ENCODE data around the gene ZNF493. TPM values are rescaled to one million over a fixed set of nuclear protein-coding genes. Genes with fewer than 3 reads are reported as not detected.

The ZNF493 gene
- total RNA-seq, result 10 to 100 TPM; 27.5 to 34.6 TPM
- 10 to 100 TPM in 1 of 2 donors, 1 to 10 TPM in 1; 1.9 to 10.7 TPM for polyA plus RNA-seq
- long read RNA-seq, donor 1, transcript ZNF493-208 (1 exons, 1,769 nt), result major isoform, 9 of 11 reads
- long read RNA-seq, donor 1, partial matches to known transcripts, result 0 of 11 reads
- long read RNA-seq, donor 1, other reads (novel, unspliced or antisense), result 0 of 11 reads
- long read RNA-seq, donor 2, transcript ZNF493-208 (1 exons, 1,769 nt), result major isoform, 8 of 13 reads
- long read RNA-seq, donor 2, partial matches to known transcripts, result 1 of 13 reads
- long read RNA-seq, donor 2, other reads (novel, unspliced or antisense), result 4 of 13 reads

DNA sequence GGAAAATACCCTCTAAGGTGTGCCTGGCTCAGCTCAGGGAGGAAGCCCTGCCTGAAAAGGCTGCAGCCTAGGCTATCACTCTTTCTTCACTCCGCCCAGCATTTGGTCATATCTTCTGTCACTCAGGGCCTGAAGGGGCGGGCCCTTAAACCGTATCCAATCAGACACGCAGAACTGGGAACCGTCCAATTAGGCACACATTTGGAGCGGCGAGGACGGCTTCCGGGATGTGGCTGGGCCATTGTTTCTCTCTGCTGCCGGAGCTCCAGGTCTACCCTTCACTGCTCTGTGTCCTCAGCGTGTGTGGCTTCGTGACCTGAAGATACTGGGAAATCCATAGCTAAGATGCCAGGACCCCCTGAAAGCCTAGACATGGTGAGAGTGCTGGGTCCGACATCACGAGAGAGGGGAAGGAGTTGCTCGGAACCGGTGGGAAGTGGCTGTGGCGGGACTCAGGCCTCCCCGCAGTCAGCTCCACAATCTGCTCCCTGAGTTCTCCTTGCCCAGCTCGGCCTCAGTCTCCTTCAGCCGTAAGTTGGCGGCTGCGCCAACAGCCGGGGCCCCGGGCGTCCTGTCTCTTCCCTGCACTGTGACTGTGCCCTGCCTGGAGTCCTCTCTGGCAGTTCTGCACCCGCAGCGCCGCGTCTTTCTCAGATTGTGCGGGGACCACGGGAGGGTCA, at the start of gene ZNF493:
TSS of gene ZNF493 (plus strand) at position 241 of the 680 bp plus-strand sequence. CDS start at position 346, 105 bp downstream.
- Histone ChIP-seq H3K9me3 (ENCODE audit: control insufficient read depth, low read length) (no peaks in the 10 kb centered on the region), H3K4me1 (ENCODE audit: control insufficient read depth in 1 of 2, insufficient read depth in 2 of 2, low read length in 2 of 2) (peaks cover 0 to 8% of the 10 kb centered on the region in 2 donors), H3K36me3 (ENCODE audit: control insufficient read depth in 1 of 2, insufficient read depth in 2 of 2, low read length in 1 of 2) (no peaks in the 10 kb centered on the region), H3K4me3 (ENCODE audit: low read length in 2 of 2) (peak within 1 kb of the TSS; percentile 35 to 55), H3K27me3 (ENCODE audit: control insufficient read depth in 1 of 2, insufficient read depth in 2 of 2, low read length in 1 of 2) (no peaks in the 10 kb centered on the region), H3K27ac (ENCODE audit: low read depth in 1 of 2, low read length in 2 of 2) (peak within 1 kb of the TSS in 1 of 2 donors; percentile 90)
- WGBS, 2 donors, result 0% methylated on average over 31 of the region's 31 CpGs
- intact Hi-C loops (cut with DNase I), result loop anchor here in 1 of 2 donors (10.0 kb wide), 1 partner anchor 72 kb away; the partner anchor contains the start of gene ZNF708
- peak; percentile 95 to 96 for DNase-seq
- peak; percentile 100 for ATAC-seq (ENCODE audit: low FRiP score)

DNA sequence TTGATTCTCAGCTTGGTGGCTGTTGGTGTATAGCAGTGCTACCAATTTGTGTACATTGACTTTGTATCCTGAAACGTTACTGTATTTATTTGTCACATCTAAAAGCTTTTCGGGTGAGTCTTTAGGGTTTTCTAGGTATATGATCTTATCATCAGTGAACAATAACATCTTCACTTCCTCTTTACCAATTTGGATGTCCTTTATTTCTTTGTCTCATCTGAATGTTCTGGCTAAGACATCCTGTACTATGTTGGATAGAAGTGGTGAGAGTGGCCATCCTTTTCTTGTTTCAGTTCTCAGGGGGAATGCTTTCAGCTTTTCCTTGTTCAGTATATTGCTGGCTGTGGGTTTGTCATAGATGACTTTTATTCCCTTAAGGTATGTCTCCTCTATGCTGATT, 44.1 kb upstream of the ZNF493 start:
- intact Hi-C loops (cut with DNase I), result no loop called here
- Histone ChIP-seq H3K36me3 (ENCODE audit: control insufficient read depth in 1 of 2, insufficient read depth in 2 of 2, low read length in 1 of 2) (no peaks in the 10 kb centered on the region), H3K9me3 (ENCODE audit: control insufficient read depth, low read length) (peaks cover 4% of the 10 kb centered on the region), H3K27me3 (ENCODE audit: control insufficient read depth in 1 of 2, insufficient read depth in 2 of 2, low read length in 1 of 2) (no peaks in the 10 kb centered on the region), H3K4me1 (ENCODE audit: control insufficient read depth in 1 of 2, insufficient read depth in 2 of 2, low read length in 2 of 2) (no peaks in the 10 kb centered on the region), H3K4me3 (ENCODE audit: low read length in 2 of 2) (no peak overlapping the region), H3K27ac (ENCODE audit: low read depth in 1 of 2, low read length in 2 of 2) (no peak overlapping the region)
- ATAC-seq (ENCODE audit: low FRiP score), result no peak
- DNase-seq, result no peak
- 43 to 70% methylated on average over 2 of the region's 2 CpGs for WGBS, 2 donors

DNA sequence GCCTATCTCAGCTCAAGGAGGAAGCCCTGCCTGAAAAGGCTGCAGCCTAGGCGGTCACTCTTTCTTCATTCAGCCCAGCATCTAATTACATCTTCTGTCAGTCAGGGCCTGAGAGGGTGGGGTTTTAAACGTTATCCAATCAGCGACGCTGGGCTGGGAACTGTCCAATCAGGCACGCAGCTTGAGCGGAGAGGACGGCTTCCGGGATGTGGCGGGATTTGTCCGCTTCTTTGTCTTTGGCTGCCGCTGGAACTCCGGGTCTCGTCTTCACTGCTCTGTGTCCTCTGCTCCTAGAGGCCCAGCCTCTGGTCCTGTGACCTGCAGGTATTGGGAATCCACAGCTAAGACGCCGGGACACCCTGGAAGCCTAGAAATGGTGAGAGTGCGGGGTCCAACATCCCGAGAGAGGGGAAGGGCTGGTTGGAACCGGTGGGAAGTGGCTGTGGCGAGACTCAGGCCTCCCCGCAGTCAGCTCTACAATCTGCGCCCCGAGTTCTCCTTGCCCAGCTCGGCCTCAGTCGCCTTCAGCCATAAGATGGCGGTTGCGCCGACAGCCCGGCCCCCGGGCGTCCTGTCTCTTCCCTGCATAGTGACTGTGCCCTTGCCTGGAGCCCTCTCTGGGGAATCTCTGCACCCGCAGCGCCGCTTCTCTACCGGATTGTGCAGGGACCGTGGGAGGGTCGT, 38.0 kb upstream of the ZNF493 start, which contains the start of gene ZNF738:
TSS of gene ZNF738 (plus strand) at position 233 of the 684 bp plus-strand sequence. CDS start at position 374, 141 bp downstream.
- Histone ChIP-seq H3K27me3 (ENCODE audit: control insufficient read depth in 1 of 2, insufficient read depth in 2 of 2, low read length in 1 of 2) (no peaks in the 10 kb centered on the region), H3K9me3 (ENCODE audit: control insufficient read depth, low read length) (no peaks in the 10 kb centered on the region), H3K36me3 (ENCODE audit: control insufficient read depth in 1 of 2, insufficient read depth in 2 of 2, low read length in 1 of 2) (no peaks in the 10 kb centered on the region), H3K4me1 (ENCODE audit: control insufficient read depth in 1 of 2, insufficient read depth in 2 of 2, low read length in 2 of 2) (no peaks in the 10 kb centered on the region), H3K4me3 (ENCODE audit: low read length in 2 of 2) (peak within 1 kb of the TSS; percentile 72 to 81), H3K27ac (ENCODE audit: low read depth in 1 of 2, low read length in 2 of 2) (peak within 1 kb of the TSS in 1 of 2 donors; percentile 77)
- DNase-seq (peak; percentile 96), ATAC-seq (ENCODE audit: low FRiP score) (peak; percentile 98)
- 0% methylated on average over 36 of the region's 36 CpGs for WGBS, 2 donors
- intact Hi-C loops (cut with DNase I), result loop anchor here (2.0 kb wide), 2 partner anchors 30 to 32 kb away; partner anchors contain the start of gene ZNF708 (in 1 of the 2)

DNA sequence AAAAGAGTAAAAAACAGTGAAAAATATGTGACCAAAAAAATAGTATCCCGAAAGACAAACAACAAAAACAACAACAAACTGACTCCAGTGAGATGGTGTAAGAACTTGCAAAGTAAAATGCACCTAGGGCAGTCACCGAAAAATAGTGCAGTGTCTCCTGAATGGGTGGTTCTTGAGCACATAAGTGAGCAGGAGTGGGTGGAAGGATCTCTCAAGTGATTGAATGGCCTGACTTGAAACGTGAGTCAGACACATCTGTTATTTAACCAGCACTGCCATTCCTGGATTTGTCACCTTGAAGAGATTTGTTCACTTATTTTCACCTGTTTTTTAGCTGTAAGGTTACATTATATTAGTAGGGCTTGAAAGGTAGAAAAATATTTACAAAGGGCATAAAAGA, 34.6 kb upstream of the ZNF493 start:
- WGBS, 2 donors, result 84 to 90% methylated on average over 3 of the region's 3 CpGs
- DNase-seq (no peak), ATAC-seq (ENCODE audit: low FRiP score) (no peak)
- Histone ChIP-seq H3K9me3 (ENCODE audit: control insufficient read depth, low read length) (no peaks in the 10 kb centered on the region), H3K27ac (ENCODE audit: low read depth in 1 of 2, low read length in 2 of 2) (no peak overlapping the region), H3K4me3 (ENCODE audit: low read length in 2 of 2) (no peak overlapping the region), H3K27me3 (ENCODE audit: control insufficient read depth in 1 of 2, insufficient read depth in 2 of 2, low read length in 1 of 2) (no peaks in the 10 kb centered on the region), H3K4me1 (ENCODE audit: control insufficient read depth in 1 of 2, insufficient read depth in 2 of 2, low read length in 2 of 2) (no peaks in the 10 kb centered on the region), H3K36me3 (ENCODE audit: control insufficient read depth in 1 of 2, insufficient read depth in 2 of 2, low read length in 1 of 2) (no peaks in the 10 kb centered on the region)
- intact Hi-C loops (cut with DNase I), result no loop called here

DNA sequence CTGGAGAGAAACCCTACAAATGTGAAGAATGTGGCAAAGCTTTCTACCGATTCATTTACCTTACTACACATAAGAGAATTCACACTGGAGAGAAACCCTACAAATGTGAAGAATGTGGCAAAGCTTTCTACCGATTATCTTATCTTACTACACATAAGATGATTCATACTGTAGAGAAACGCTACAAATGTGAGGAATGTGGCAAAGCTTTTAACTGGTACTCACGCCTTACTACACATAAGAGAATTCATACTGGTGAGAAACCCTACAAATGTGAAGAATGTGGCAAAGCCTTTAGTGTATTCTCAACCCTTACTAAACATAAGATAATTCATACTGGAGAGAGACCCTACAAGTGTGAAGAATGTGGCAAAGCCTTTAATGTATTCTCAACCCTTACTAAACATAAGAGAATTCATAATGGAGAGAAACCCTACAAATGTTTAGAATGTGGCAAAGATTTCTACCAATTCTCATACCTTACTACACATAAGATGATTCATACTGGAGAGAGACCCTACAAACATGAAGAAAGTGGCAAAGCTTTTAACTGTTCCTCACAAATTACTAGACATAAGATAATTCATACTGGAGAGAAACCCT, 12.9 kb upstream of the ZNF493 start:
- peaks cover 3% of the 10 kb centered on the region for H3K9me3 ChIP-seq (ENCODE audit: control insufficient read depth, low read length)
- ATAC-seq (ENCODE audit: low FRiP score) (no peak), DNase-seq (no peak)
- H3K27ac ChIP-seq (ENCODE audit: low read depth in 1 of 2, low read length in 2 of 2), result no peak overlapping the region
- no peaks in the 10 kb centered on the region for H3K27me3 ChIP-seq (ENCODE audit: control insufficient read depth in 1 of 2, insufficient read depth in 2 of 2, low read length in 1 of 2)
- intact Hi-C loops (cut with DNase I), result no loop called here
- no peak overlapping the region for H3K4me3 ChIP-seq (ENCODE audit: low read length in 2 of 2)
- H3K36me3 ChIP-seq (ENCODE audit: control insufficient read depth in 1 of 2, insufficient read depth in 2 of 2, low read length in 1 of 2), result peaks cover 0 to 3% of the 10 kb centered on the region in 2 donors
- H3K4me1 ChIP-seq (ENCODE audit: control insufficient read depth in 1 of 2, insufficient read depth in 2 of 2, low read length in 2 of 2), result no peaks in the 10 kb centered on the region
- 98 to 100% methylated on average over 4 of the region's 4 CpGs for WGBS, 2 donors

DNA sequence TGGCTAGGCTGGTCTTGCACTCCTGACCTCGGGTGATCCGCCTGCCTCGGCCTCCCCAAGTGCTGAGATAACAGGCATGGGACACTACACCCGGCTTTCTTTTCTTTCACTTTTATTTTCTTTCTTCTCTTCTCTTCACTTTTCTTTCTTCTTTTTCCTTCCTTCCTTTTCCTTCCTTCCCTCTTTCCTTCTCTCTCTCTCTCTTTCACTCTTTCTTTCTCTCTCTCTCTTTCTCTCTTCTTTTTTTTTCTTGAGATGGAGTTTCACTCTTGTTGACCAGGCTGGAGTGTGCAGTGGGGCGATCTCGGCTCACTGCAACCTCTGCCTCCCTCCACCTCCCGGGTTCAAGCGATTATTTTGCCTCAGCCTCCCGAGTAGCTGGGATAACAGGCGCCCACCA, 812 bp upstream of the ZNF493 start:
- intact Hi-C loops (cut with DNase I), result loop anchor here in 1 of 2 donors (10.0 kb wide), 1 partner anchor 71 kb away; the partner anchor contains the start of gene ZNF708
- H3K9me3 ChIP-seq (ENCODE audit: control insufficient read depth, low read length), result no peaks in the 10 kb centered on the region
- peaks cover 0 to 8% of the 10 kb centered on the region in 2 donors for H3K4me1 ChIP-seq (ENCODE audit: control insufficient read depth in 1 of 2, insufficient read depth in 2 of 2, low read length in 2 of 2)
- no peak overlapping the region for H3K27ac ChIP-seq (ENCODE audit: low read depth in 1 of 2, low read length in 2 of 2)
- no peak overlapping the region for H3K4me3 ChIP-seq (ENCODE audit: low read length in 2 of 2)
- H3K27me3 ChIP-seq (ENCODE audit: control insufficient read depth in 1 of 2, insufficient read depth in 2 of 2, low read length in 1 of 2), result no peaks in the 10 kb centered on the region
- H3K36me3 ChIP-seq (ENCODE audit: control insufficient read depth in 1 of 2, insufficient read depth in 2 of 2, low read length in 1 of 2), result no peaks in the 10 kb centered on the region
- 93 to 94% methylated on average over 10 of the region's 10 CpGs for WGBS, 2 donors
- ATAC-seq (ENCODE audit: low FRiP score) (no peak), DNase-seq (no peak)

DNA sequence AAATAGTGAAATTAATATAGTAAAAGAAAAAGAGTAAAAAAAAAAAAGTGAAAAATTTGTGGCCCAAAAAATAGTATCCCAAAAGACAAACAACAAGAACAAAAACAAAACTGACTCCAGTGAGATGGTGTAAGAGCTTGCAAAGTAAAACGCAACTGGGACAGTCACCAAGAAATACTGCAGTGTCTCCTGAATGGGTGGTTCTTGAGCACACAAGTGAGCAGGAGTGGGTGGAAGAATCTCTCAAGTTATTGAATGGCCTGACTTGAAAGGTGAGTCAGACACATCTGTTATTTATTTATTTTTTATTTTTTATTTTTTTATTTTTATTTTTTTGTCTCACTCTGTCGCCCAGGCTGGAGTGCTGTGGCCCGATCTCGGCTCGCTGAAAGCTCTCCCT, 1.9 kb downstream of the ZNF493 start:
- DNase-seq (no peak), ATAC-seq (ENCODE audit: low FRiP score) (no peak)
- intact Hi-C loops (cut with DNase I), result loop anchor here in 1 of 2 donors (10.0 kb wide), 1 partner anchor 74 kb away; the partner anchor contains the start of gene ZNF708
- WGBS, 2 donors, result 89 to 91% methylated on average over 5 of the region's 5 CpGs
- Histone ChIP-seq H3K9me3 (ENCODE audit: control insufficient read depth, low read length) (no peaks in the 10 kb centered on the region), H3K27me3 (ENCODE audit: control insufficient read depth in 1 of 2, insufficient read depth in 2 of 2, low read length in 1 of 2) (no peaks in the 10 kb centered on the region), H3K4me1 (ENCODE audit: control insufficient read depth in 1 of 2, insufficient read depth in 2 of 2, low read length in 2 of 2) (peaks cover 0 to 8% of the 10 kb centered on the region in 2 donors), H3K36me3 (ENCODE audit: control insufficient read depth in 1 of 2, insufficient read depth in 2 of 2, low read length in 1 of 2) (no peaks in the 10 kb centered on the region), H3K4me3 (ENCODE audit: low read length in 2 of 2) (no peak overlapping the region), H3K27ac (ENCODE audit: low read depth in 1 of 2, low read length in 2 of 2) (no peak overlapping the region)

DNA sequence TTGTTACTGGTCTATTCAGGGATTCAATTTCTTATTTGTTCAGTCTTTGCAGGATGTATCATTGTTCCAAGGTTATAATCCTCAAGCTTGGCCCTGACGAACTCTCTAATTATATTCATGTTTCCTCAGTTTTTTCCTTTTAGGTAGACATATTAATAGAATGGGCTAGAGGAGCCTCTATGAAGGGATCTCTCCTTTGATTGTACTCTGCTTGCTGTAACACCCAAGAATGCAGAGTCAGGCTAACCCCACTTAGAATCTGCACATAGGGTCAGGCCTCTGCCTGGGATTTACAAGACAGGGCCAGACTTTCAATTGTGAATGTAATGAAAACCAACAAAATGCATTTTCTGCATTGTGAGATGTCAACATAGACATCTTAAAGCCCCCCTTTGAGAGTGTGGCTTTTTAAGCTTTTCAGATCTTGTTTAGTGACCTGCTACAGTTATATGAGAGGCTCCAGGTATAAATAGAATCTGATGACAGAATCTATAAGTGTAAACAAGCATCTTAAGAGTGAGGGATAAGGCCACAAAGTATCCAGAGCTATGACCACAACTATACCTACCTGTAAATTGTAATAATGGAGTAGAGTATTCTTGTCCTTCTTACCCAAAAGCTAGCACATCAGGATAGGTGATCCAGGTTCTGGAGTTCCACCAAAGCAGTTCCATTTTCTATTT, 5.5 kb downstream of the ZNF493 start:
- no peaks in the 10 kb centered on the region for H3K36me3 ChIP-seq (ENCODE audit: control insufficient read depth in 1 of 2, insufficient read depth in 2 of 2, low read length in 1 of 2)
- peaks cover 0 to 8% of the 10 kb centered on the region in 2 donors for H3K4me1 ChIP-seq (ENCODE audit: control insufficient read depth in 1 of 2, insufficient read depth in 2 of 2, low read length in 2 of 2)
- H3K9me3 ChIP-seq (ENCODE audit: control insufficient read depth, low read length), result no peaks in the 10 kb centered on the region
- H3K27ac ChIP-seq (ENCODE audit: low read depth in 1 of 2, low read length in 2 of 2), result no peak overlapping the region
- 97 to 100% methylated on average over 1 of the region's 1 CpG for WGBS, 2 donors
- ATAC-seq (ENCODE audit: low FRiP score) (no peak), DNase-seq (no peak)
- H3K4me3 ChIP-seq (ENCODE audit: low read length in 2 of 2), result no peak overlapping the region
- intact Hi-C loops (cut with DNase I), result no loop called here
- H3K27me3 ChIP-seq (ENCODE audit: control insufficient read depth in 1 of 2, insufficient read depth in 2 of 2, low read length in 1 of 2), result no peaks in the 10 kb centered on the region

All from aorta (tissue), 5 donors.